OCI-LY7 (cell line): Measurements from ENCODE around the gene ABCB8. TPM values are rescaled to one million over a fixed set of nuclear protein-coding genes. Genes with fewer than 3 reads are reported as not detected.
A peak's percentile ranks its signal among the peaks of the same experiment; 100 is the strongest.

Experiments
- BruUV-seq: library from RNA; stranded (reverse); fragments of 400-500 nt; replicated peaks from 2 replicates; lab custom pipeline; 2021; lab: Mats Ljungman, UMichigan
- CTCF ChIA-PET: fragments of 300-600 bp; sonication (Branson Sonifier 250); formaldehyde crosslinking; loops from one replicate; lab custom pipeline; 2022; ENCODE audit warnings: antibody characterized with exemption; ENCODE audit not compliant: unreplicated experiment; lab: Charles Lee
- POLR2A ChIA-PET: fragments of 300-600 bp; sonication (Branson Sonifier 250); formaldehyde crosslinking; loops from one replicate; lab custom pipeline; 2022; ENCODE audit warnings: antibody characterized with exemption; lab: Charles Lee
- DNase-seq: peaks from one replicate; pipeline ENCODE4 v3.0.0-alpha.2; 2015; ENCODE audit warnings: low spot score
- H2AFZ ChIP-seq: fragments of 200-600 bp; sonication (generic), shearing (Covaris generic); 2 replicates; pipeline ENCODE4 v1.6.1; 2014; ENCODE audit warnings: mild to moderate bottlenecking, antibody characterized with exemption, low read length, moderate library complexity
- H3K27ac ChIP-seq: fragments of 200-600 bp; sonication (generic); 2 replicates; pipeline ENCODE4 v1.5.1; 2014; ENCODE audit warnings: mixed run types, low read depth, mild to moderate bottlenecking, moderate library complexity, low read length, inconsistent platforms; ENCODE audit not compliant: poor library complexity, severe bottlenecking
- H3K36me3 ChIP-seq: fragments of 200-600 bp; sonication (generic); 2 replicates; pipeline ENCODE4 v1.6.1; 2014; ENCODE audit warnings: mild to moderate bottlenecking, antibody characterized with exemption, low read length, moderate library complexity, mixed read lengths; ENCODE audit not compliant: insufficient read depth
- H3K4me1 ChIP-seq: fragments of 200-600 bp; sonication (generic); 2 replicates; pipeline ENCODE4 v1.5.1; 2014; ENCODE audit warnings: mild to moderate bottlenecking, low read length; ENCODE audit not compliant: insufficient read depth, poor library complexity, severe bottlenecking
- H3K4me2 ChIP-seq: fragments of 200-600 bp; sonication (generic); 2 replicates; pipeline ENCODE4 v1.6.1; 2014; ENCODE audit warnings: mild to moderate bottlenecking, low read length
- H3K4me3 ChIP-seq: fragments of 200-600 bp; sonication (generic); 2 replicates; pipeline ENCODE4 v1.5.1; 2014; ENCODE audit warnings: mild to moderate bottlenecking, low read depth, low read length; ENCODE audit not compliant: poor library complexity, severe bottlenecking
- H3K79me2 ChIP-seq: fragments of 200-600 bp; sonication (generic); 2 replicates; pipeline ENCODE4 v1.6.1; 2016; ENCODE audit warnings: low read depth, mild to moderate bottlenecking, low read length, moderate library complexity, mixed read lengths; ENCODE audit not compliant: insufficient read depth
- H3K9me2 ChIP-seq: fragments of 200-600 bp; sonication (generic); 2 replicates; pipeline ENCODE4 v1.6.1; 2016; ENCODE audit warnings: mild to moderate bottlenecking, low read length, mixed read lengths; ENCODE audit not compliant: insufficient read depth
- H3K9me3 ChIP-seq: fragments of 200-600 bp; sonication (generic); 2 replicates; pipeline ENCODE4 v1.6.1; 2014; ENCODE audit warnings: mild to moderate bottlenecking, mixed run types, low read length, mixed read lengths
- H4K20me1 ChIP-seq: fragments of 200-600 bp; sonication (generic); 2 replicates; pipeline ENCODE4 v1.6.1; 2014; ENCODE audit warnings: mild to moderate bottlenecking, antibody characterized with exemption, low read length, moderate library complexity, mixed read lengths; ENCODE audit not compliant: insufficient read depth
- CTCF ChIP-seq: fragments of 200-600 bp; sonication (generic); conservative IDR thresholded peaks from 2 replicates; pipeline ENCODE4 v1.5.1; 2014; ENCODE audit warnings: mild to moderate bottlenecking, antibody characterized with exemption, low read length, moderate library complexity, mixed read lengths
- EZH2phosphoT487 ChIP-seq: fragments of 200-600 bp; sonication (generic); IDR thresholded peaks from 2 replicates; pipeline ENCODE4 v1.6.1; 2018; ENCODE audit warnings: low read depth, borderline replicate concordance, mild to moderate bottlenecking, mixed run types, antibody characterized with exemption, low read length, moderate library complexity, mixed read lengths
- intact Hi-C: fragments of 100-400 bp; cut with micrococcal nuclease; formaldehyde crosslinking; loops from one replicate; pipeline ENCODE4 v1.10.0; 2022; ENCODE audit not compliant: unreplicated experiment
- total RNA-seq, 2 experiments: library from RNA; depleted of rRNA in 1 of 2; stranded (reverse); fragments of >200 nt in 1 of 2; shearing (Covaris generic) in 1 of 2; gene quantifications; 2 replicates each; pipeline ENCODE4 v1.2.3, GENCODE V29; 2014 to 2022

Gene ABCB8
- total RNA-seq, 2 experiments from 2014 or later, result 32.0 to 64.7 TPM

- ChIA-PET CTCF (interaction anchor here (1.1 kb wide), 1 partner anchor 11 kb away, joined by 3 read pairs; no protein-coding TSS in a partner anchor), POLR2A (interaction anchor here (1.2 kb wide), 1 partner anchor 24 kb away, joined by 3 read pairs; the partner anchor contains the start of gene SLC4A2)
- Histone ChIP-seq H3K9me2 (no peaks in the 10 kb centered on the region), H2AFZ (peak within 1 kb of the TSS; percentile 66), H3K4me2 (peak within 1 kb of the TSS; percentile 100), H3K36me3 (peaks cover 17% of the 10 kb centered on the region; the same call in 1 of the 2 replicates), H3K27ac (peak within 1 kb of the TSS; percentile 48), H3K4me3 (peak within 1 kb of the TSS; percentile 91), H4K20me1 (no peaks in the 10 kb centered on the region), H3K4me1 (peaks cover 56% of the 10 kb centered on the region), H3K9me3 (no peaks in the 10 kb centered on the region), H3K79me2 (peaks cover 28% of the 10 kb centered on the region)
- no TSS peak for BruUV-seq
- no peak for TF ChIP-seq EZH2phosphoT487
- no peak for TF ChIP-seq CTCF
- intact Hi-C loops, result loop anchor here (5.0 to 10.0 kb wide), 3 partner anchors 108 to 188 kb away; partner anchors contain the start of genes ABCF2 and KCNH2
- peak; percentile 84 for DNase-seq
Measured at GRCh38 chr7:151083071-151083823, 55.0 kb downstream of the ABCB8 start, which contains the start of gene TMUB1. Gene TMUB1 (minus strand): TSS chr7:151083493. CDS start chr7:151082563, 930 bp downstream.

- Histone ChIP-seq H3K4me3 (peak overlapping the region; percentile 91), H3K79me2 (peaks cover 28% of the 10 kb centered on the region), H4K20me1 (no peaks in the 10 kb centered on the region), H3K9me3 (no peaks in the 10 kb centered on the region), H3K36me3 (peaks cover 12% of the 10 kb centered on the region; the same call in 1 of the 2 replicates), H3K9me2 (no peaks in the 10 kb centered on the region), H2AFZ (peak overlapping the region; percentile 66), H3K27ac (no peak overlapping the region), H3K4me1 (peaks cover 50% of the 10 kb centered on the region), H3K4me2 (peak overlapping the region; percentile 100)
- ChIA-PET CTCF (no interaction called here), POLR2A (interaction anchor here (1.2 kb wide), 1 partner anchor 25 kb away, joined by 3 read pairs; the partner anchor contains the start of gene SLC4A2)
- DNase-seq, result no peak
- intact Hi-C loops, result loop anchor here (5.0 to 10.0 kb wide), 3 partner anchors 109 to 189 kb away; partner anchors contain the start of genes ABCF2 and KCNH2
- no TSS peak for BruUV-seq
- TF ChIP-seq EZH2phosphoT487 (no peak), CTCF (no peak)
Measured at GRCh38 chr7:151083824-151084160, 55.5 kb downstream of the ABCB8 start.
